ENCODE results near the gene GSC2. TPM values are rescaled to one million over a fixed set of nuclear protein-coding genes. Genes with fewer than 3 reads are reported as not detected.

GSC2 gene
- total RNA-seq (not detected), polyA plus RNA-seq (not detected)
- long read RNA-seq, donor 1, result 0 reads
- long read RNA-seq, donor 2, result 0 reads
- long read RNA-seq, donor 3, result 0 reads

GRCh38 chr22:19149991-19150390, at the start of gene GSC2:
TSS of gene GSC2 (minus strand) at chr22:19150292. CDS start at chr22:19150283, 9 bp downstream.
- ATAC-seq (no peak), DNase-seq (no peak)
- H3K4me1 ChIP-seq, result peaks cover 0 to 19% (median 0%) of the 10 kb centered on the region in 12 donors
- no peaks in the 10 kb centered on the region for H3K36me3 ChIP-seq
- H3K9me3 ChIP-seq, result no peaks in the 10 kb centered on the region
- 1 to 10% (median 2%) methylated on average over 4 to 59 of the region's 59 CpGs; no CpG with 5 or more reads in 1 of the 4 donors for WGBS, 4 donors
- H3K27ac ChIP-seq, result no peak within 1 kb of the TSS
- H3K27me3 ChIP-seq, result peaks cover 28 to 71% (median 50%) of the 10 kb centered on the region in 9 donors
- H3K4me3 ChIP-seq, result peak within 1 kb of the TSS in 11 of 12 donors; percentile 8 to 48 (median 21)
- TF ChIP-seq CTCF (IDR thresholded peaks at IDR 0.05) (no peak), POLR2A (IDR thresholded peaks at IDR 0.05) (no peak)
- intact Hi-C loops (cut with DNase I), result loop anchor here in 6 of 10 donors (5.0 to 10.0 kb wide), 4 partner anchors 325 to 485 kb away; partner anchors contain the start of genes CDC45 (in 1 of the 6) and UFD1 (in 1 of the 6)

GRCh38 chr22:19199479-19199878, 49.4 kb upstream of the GSC2 start:
- H3K36me3 ChIP-seq, result peaks cover 0 to 49% (median 19%) of the 10 kb centered on the region in 9 donors
- DNase-seq (no peak), ATAC-seq (no peak)
- no peak overlapping the region for H3K27ac ChIP-seq
- no peaks in the 10 kb centered on the region for H3K4me1 ChIP-seq
- H3K27me3 ChIP-seq, result no peaks in the 10 kb centered on the region
- H3K4me3 ChIP-seq, result no peak overlapping the region
- TF ChIP-seq CTCF (IDR thresholded peaks at IDR 0.05), result no peak
- no peak for TF ChIP-seq POLR2A (IDR thresholded peaks at IDR 0.05)
- no peaks in the 10 kb centered on the region for H3K9me3 ChIP-seq
- intact Hi-C loops (cut with DNase I), result loop anchor here in 1 of 10 donors (10.0 kb wide), 1 partner anchor 265 kb away; no protein-coding TSS in a partner anchor
- WGBS, 4 donors, result 91 to 95% (median 94%) methylated on average over 8 of the region's 8 CpGs

GRCh38 chr22:19197997-19198865, 48.1 kb upstream of the GSC2 start:
- DNase-seq, result no peak
- H3K27me3 ChIP-seq, result no peaks in the 10 kb centered on the region
- ATAC-seq, result no peak
- no peak overlapping the region for H3K27ac ChIP-seq
- 90 to 93% (median 91%) methylated on average over 10 of the region's 10 CpGs for WGBS, 4 donors
- no peaks in the 10 kb centered on the region for H3K9me3 ChIP-seq
- no peaks in the 10 kb centered on the region for H3K4me1 ChIP-seq
- intact Hi-C loops (cut with DNase I), result loop anchor here in 1 of 10 donors (10.0 kb wide), 1 partner anchor 267 kb away; no protein-coding TSS in a partner anchor
- TF ChIP-seq POLR2A (IDR thresholded peaks at IDR 0.05) (no peak), CTCF (IDR thresholded peaks at IDR 0.05) (no peak)
- H3K36me3 ChIP-seq, result peaks cover 0 to 49% (median 19%) of the 10 kb centered on the region in 9 donors
- no peak overlapping the region for H3K4me3 ChIP-seq

Data from heart left ventricle (tissue), 16 donors.